Measurements from ENCODE around the gene TPGS2. TPM values are rescaled to one million over a fixed set of nuclear protein-coding genes. Genes with fewer than 3 reads are reported as not detected.

The TPGS2 gene
- polyA plus RNA-seq, 1 of the 3 experiments (the other 2 are of a cell fraction), result 235 TPM

DNA sequence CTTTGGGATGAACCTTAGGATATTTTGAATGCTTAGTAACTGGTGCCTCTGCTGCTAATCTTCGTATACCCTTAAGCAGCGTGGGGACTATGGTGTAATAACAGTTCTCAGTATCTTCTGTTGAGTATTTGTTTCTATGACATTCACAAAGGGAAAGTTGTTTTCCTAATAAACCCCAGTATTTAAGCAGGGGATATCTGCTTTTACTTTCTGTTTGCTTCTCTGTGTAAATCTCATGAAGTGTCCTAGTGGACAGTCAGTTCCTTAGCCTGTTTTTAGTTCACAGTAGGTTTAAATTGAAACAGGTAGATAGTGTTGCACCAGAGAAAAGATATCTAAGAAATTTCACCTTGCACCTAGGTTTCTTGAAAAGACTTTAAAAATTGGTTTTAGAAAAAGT, 15.0 kb upstream of the TPGS2 start:
- Histone ChIP-seq H3K4me2 (no peak overlapping the region; the same call in 1 of the 2 replicates), H2AFZ (ENCODE audit: low read depth) (no peak overlapping the region), H3F3A (replicated peaks; ENCODE audit: insufficient read depth) (no peaks in the 10 kb centered on the region), H3K4me1 (ENCODE audit: control insufficient read depth in 1 of 2, insufficient read depth in 2 of 2, low read depth in 1 of 2, low read length in 1 of 2) (no peaks in the 10 kb centered on the region), H3K36me3 (replicated peaks in 1 of 2; ENCODE audit: control insufficient read depth in 1 of 2, insufficient read depth in 2 of 2, low read length in 1 of 2) (peaks cover 2 to 12% of the 10 kb centered on the region in 2 experiments), H3K4me3 (ENCODE audit: low read depth in 2 of 2, low read length in 1 of 2) (no peak overlapping the region), H3K9ac (no peak overlapping the region), H4K20me1 (ENCODE audit: insufficient read depth) (no peaks in the 10 kb centered on the region), H3K9me3 (no peaks in the 10 kb centered on the region), H3K27ac (ENCODE audit: low read depth in 2 of 2, low read length in 1 of 2) (no peak overlapping the region), H3K27me3 (ENCODE audit: insufficient read depth) (no peaks in the 10 kb centered on the region), H3K79me2 (ENCODE audit: insufficient read depth) (no peaks in the 10 kb centered on the region; the same call in 1 of the 2 replicates), H3K9me2 (no peaks in the 10 kb centered on the region; the same call in 1 of the 2 replicates)
- 94% methylated on average over 2 of the region's 2 CpGs for WGBS (ENCODE audit: low lambda C conversion rate)
- DNase-seq, result no peak
- TF ChIP-seq, protein P1, sequence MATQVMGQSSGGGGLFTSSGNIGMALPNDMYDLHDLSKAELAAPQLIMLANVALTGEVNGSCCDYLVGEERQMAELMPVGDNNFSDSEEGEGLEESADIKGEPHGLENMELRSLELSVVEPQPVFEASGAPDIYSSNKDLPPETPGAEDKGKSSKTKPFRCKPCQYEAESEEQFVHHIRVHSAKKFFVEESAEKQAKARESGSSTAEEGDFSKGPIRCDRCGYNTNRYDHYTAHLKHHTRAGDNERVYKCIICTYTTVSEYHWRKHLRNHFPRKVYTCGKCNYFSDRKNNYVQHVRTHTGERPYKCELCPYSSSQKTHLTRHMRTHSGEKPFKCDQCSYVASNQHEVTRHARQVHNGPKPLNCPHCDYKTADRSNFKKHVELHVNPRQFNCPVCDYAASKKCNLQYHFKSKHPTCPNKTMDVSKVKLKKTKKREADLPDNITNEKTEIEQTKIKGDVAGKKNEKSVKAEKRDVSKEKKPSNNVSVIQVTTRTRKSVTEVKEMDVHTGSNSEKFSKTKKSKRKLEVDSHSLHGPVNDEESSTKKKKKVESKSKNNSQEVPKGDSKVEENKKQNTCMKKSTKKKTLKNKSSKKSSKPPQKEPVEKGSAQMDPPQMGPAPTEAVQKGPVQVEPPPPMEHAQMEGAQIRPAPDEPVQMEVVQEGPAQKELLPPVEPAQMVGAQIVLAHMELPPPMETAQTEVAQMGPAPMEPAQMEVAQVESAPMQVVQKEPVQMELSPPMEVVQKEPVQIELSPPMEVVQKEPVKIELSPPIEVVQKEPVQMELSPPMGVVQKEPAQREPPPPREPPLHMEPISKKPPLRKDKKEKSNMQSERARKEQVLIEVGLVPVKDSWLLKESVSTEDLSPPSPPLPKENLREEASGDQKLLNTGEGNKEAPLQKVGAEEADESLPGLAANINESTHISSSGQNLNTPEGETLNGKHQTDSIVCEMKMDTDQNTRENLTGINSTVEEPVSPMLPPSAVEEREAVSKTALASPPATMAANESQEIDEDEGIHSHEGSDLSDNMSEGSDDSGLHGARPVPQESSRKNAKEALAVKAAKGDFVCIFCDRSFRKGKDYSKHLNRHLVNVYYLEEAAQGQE (IDR thresholded peaks at IDR 0.05; ENCODE audit: low read depth, low read length), result no peak
- TF ChIP-seq RFX5 (IDR thresholded peaks at IDR 0.05; ENCODE audit: low read length) (no peak), RXRA (IDR thresholded peaks at IDR 0.05; ENCODE audit: borderline replicate concordance, low read depth) (no peak), MXI1 (IDR thresholded peaks at IDR 0.05; ENCODE audit: low read depth, low read length) (no peak), SMC3 (IDR thresholded peaks at IDR 0.05; ENCODE audit: low read depth, low read length) (no peak), MAX (IDR thresholded peaks at IDR 0.05; ENCODE audit: low read depth) (no peak), ELF1 (IDR thresholded peaks at IDR 0.05) (no peak), USF2 (IDR thresholded peaks at IDR 0.05; ENCODE audit: borderline replicate concordance, low read depth, low read length) (no peak), YY1 (IDR thresholded peaks at IDR 0.05; ENCODE audit: low read depth) (no peak), GATA2 (CRISPR knock-in tag; IDR thresholded peaks at IDR 0.05) (no peak), FOXJ3 (CRISPR knock-in tag; IDR thresholded peaks at IDR 0.05) (no peak), JUND (IDR thresholded peaks at IDR 0.05) (no peak), CTCF (IDR thresholded peaks at IDR 0.05) (no peak), GABPA (IDR thresholded peaks at IDR 0.05; ENCODE audit: low read depth) (no peak), CHD2 (IDR thresholded peaks at IDR 0.05; ENCODE audit: low read length, partially characterized antibody) (no peak), FOXM1 (IDR thresholded peaks at IDR 0.05; ENCODE audit: low read depth) (no peak), EZH2phosphoT487 (IDR thresholded peaks at IDR 0.05; ENCODE audit: borderline replicate concordance, low read depth) (no peak)
- POLR2A ChIA-PET, result no interaction called here
- CTCF ChIA-PET, result no interaction called here

Data from SK-N-SH (cell line).